Stimulated activated CD4-positive, alpha-beta T cell treated with anti-CD3 and anti-CD28 coated beads, Interleukin-4, amount 100 ng/mL, for 1 hour (primary cell): ENCODE measurements around the gene ARFIP1.

Experiments
- DNase-seq: peaks from one replicate; pipeline ENCODE4 v3.0.0-alpha.2; 2020

Gene ARFIP1

DNA sequence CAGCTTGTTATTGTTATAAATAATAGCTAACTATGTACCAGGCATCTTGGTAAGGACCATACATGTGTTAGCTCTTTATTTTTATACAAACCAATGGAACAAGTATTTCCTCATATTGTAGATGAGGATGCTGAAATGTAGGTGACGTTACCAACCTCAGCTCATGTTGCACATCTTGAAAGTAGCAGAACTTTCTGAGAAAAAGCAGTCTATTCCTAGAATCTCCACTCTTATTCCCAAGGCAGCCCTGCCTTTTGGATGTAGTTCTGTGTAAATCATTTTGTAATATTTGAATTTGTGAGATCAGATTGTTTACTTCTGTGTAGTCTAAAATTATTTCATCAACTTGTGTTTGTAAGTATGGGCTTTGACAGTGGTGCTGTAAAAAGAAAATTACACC lies 161.7 kb downstream of the ARFIP1 start:
- no peak for DNase-seq

- no peak for DNase-seq
These were observed 162.6 kb downstream of the ARFIP1 start for GRCh38 chr4:152942346-152942745.

DNA sequence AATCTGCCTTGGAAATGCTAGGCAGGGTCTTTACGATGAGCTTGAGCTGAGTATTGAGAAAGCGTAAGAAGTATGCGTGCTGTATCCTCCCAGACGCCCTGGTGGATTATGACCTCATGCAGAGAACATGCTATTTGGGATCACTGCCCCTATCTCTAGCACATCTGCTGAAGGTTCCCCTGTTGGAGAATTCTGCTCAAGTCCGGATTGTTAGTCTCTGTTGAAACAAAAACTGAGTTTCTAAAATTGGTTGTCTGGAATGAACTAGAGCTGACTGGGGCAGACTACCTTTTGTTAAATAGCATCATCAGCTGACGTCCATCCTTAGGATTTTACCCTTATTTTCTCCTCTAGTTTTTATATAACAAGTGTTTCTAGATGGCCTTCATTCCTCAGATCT lies 163.9 kb downstream of the ARFIP1 start:
- DNase-seq: no peak

GRCh38 chr4:152944666-152945320 lies 165.0 kb downstream of the ARFIP1 start:
- DNase-seq: no peak

DNA sequence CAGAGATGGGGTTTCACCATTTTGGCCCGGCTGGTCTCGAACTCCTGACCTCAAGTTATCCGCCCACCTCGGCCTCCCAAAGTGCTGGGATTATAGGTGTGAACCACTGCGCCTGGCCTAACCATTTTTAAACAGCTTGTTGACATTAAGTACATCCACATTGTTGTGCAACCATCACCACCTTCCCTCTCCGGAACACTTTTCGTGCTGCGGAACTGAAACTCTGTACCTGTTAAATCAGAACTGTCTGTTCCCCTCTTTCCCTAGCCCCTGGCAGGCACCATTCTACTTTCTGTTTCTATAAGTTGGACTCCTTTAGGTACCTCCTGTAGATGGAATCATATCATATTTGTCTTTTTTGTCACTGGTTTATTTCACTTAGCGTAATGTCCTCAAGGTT lies 165.9 kb downstream of the ARFIP1 start:
- no peak for DNase-seq

DNA sequence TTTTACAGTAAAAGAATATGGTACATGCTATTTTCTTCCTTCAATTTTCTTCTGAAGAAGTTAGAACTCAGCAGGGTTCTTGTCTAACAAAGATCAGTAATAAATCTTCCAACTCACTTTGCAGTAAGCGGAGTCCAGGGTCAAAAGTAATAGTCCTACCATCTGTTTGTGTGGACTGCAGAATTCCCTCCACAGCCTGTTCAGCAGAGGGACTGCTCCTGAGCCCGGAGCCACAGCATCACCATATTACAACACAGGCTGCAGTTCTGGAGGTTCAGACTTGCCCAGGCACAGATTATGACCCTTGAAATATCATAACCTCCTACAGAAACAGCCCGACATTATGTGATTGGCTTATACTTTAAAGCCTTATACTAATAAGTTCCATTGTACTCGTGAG lies 166.7 kb downstream of the ARFIP1 start:
- DNase-seq: no peak

DNA sequence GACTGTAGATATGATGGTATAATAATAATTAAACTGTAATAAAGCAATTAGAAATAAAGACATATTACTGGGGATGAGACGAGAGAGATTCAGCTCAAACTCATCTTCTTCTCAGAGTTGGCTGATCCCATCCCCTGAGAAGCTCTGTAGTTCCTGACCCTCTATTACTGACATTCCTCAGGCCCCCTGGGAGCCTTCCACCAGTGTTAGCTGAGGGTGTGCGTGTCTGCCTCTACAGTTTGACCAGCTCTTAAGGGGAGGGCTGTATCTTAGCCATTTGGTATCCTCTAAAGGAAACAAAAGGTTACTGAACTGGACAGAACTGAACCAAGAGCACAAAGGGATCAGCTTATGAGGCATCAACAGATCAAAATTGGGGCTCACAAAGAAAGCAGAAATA lies 167.6 kb downstream of the ARFIP1 start:
- no peak for DNase-seq

- DNase-seq: no peak
These were observed 170.2 kb downstream of the ARFIP1 start for GRCh38 chr4:152949930-152950329.

DNA sequence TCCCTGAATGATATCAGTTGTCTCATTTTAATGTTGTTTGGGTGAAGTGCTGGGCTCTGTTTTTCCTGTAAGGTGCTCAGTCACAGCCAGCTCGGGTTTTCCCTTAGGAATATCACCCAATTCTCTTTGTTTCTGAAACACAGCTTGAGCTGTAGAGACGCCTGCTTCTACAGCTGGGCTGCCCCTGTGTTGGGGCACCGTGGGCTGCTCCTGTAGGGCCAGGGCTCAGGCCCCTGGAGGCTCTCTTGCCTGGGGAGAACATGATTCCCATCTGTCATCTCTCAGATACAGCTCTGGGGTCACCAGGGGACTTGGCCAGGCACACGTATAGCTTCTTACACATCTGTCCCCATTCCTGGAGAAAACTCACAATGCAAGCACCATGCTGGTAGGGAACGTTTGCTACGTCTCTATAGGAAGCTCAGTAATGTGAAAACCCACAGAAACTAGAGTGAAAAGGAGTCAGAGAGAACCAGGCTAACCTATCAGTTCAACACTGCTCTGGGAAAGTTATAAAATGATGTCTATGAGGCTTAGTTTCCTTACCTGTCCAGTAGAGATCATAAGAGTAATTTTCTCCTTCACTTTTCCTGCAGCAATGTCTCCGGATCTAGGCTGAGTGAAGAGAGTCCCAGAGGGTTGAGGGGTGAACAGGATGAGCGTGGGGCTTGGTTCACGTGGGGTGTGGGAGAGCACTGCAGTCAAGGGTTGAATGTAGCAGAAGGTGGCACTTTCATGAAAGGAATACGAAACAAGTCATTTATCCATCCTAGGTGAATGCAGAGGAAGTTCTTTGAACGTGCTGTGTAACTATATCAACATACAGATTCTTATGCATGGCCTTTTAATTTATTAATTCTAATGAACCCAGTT lies 170.9 kb downstream of the ARFIP1 start:
- no peak for DNase-seq

DNA sequence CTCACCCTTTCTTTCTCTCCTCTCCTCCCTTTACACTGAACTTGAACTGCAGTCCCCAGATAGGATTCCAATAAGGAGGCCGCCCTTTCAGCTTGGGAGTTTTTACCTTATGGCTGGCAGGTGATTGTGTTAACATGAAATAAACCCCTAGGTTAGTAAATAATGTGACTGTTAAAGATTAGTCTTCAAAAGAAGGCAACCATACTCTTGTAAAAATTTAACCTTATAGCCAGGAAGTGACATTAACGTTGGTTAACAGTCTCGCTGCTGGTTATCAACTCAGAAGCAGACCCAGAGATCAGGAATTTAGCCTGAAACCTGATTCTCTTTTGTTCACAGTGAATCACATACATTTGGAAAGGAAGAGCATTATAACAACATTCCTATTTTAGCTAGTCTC lies 171.6 kb downstream of the ARFIP1 start:
- DNase-seq: no peak

- no peak for DNase-seq
These were observed 173.8 kb downstream of the ARFIP1 start for GRCh38 chr4:152953514-152953913.

DNA sequence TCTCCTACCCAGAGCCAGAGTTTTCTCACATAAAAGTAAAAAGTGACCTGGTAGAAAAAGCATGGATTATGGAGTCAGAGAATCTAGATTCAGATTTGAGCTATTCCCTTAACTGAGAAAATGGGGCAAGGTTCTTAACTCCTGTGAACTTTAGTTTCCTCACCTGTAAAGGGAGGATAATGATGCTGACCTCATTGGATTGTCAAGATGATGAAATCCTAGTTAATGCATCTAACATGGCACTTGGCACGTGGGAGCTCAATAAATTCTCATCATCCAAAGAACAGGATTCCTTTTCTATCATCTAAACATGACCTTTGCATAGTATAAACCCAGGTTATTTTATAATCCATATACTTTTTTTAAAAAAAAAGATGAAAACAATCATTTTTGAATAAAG lies 175.0 kb downstream of the ARFIP1 start:
- DNase-seq: no peak

DNA sequence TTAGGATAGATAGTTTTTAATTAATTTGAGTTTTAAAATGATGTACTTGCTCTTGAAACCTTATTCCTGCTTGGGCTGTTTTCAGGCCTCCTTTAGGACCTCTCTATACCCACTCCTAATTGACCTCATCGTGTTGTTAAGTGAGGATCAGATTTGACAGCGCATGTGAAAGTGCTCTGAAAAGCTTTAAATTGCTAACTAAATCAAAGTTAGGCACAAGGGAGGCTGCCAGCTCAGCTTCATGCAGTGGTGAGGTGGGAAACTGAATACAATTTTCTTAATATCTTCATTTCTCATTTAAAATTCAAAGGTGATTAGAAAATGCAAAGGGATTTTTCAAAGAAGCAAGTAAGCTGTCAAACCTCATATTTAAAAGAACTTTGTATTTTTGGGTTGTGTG lies 176.4 kb downstream of the ARFIP1 start:
- no peak for DNase-seq

DNA sequence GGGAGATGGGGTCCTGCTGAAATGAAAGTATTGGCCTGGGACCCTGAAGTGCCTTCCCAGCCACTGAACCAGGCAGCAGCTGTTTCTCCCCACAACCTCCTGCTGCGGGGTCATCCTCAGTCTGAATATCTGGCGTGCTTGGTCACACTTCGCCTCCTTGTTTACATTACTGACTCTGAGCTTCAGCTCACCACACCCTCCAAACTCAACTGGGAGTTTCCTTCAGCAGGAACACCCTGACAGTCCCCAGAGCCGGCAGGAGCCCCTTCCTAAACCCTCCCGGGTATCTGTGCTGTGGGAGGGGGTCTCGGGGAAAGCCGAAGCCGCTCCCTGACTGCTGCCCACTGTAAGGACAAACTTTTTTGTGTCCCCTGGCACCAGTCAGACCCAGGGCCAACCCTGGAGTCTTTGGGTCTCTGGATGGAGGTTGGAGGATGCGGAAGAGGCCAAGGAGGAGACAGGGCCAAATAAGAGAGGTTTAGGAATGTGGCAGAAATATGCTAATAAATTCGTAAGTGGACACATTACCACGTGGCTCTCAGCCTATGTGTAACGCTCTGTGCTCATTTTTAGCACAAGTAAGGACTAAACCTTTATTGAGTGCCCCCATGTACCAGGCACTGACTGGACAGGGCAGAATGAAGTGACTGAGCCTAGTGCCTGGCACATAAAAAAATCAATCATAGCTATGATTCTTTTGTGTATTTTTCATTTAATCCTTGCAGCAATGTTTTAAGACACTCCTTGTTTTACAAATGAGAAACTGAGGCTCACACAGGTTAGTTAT lies 177.1 kb downstream of the ARFIP1 start:
- DNase-seq: no peak

GRCh38 chr4:152957437-152958171 lies 177.8 kb downstream of the ARFIP1 start:
- DNase-seq: no peak

- no peak for DNase-seq
These were observed 179.3 kb downstream of the ARFIP1 start for GRCh38 chr4:152959080-152959479.

- no peak for DNase-seq
These were observed 180.3 kb downstream of the ARFIP1 start for GRCh38 chr4:152960082-152960481.

DNA sequence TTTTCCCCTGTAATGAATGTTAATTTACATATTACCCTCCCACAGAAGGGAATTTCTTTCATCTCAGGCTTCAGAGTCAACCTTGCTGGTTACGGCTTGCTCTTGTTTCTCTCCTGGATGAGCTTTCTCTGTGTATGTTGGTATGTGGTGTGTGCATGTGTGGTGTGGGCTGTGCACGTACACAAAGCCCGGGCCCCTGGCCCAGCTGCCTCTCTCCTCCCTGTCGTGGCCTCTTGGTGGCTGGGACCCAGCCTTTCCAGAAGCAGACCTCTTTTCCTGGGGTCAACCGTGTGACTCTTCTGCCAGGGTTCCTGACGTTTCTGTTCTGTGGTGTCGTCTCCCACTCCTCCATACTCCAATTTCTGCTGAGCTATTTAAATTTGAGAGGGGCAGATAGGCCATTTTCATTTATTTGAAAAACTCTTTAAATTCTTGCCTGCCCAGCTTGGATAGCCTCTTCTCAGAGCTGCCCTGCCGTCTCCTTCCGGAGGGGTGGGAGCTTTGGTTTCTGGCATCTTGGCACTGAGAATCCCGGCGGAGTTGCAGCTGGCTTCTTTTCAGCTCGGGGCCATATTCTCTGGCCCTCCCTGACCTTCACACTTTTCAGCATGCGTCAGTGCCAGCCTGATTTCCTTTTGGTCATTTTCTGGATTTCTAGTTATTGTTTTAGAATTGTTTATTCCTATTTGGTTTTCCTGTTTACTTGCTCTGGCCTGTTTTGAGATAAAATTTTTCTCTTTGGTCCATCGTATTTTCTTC lies 181.4 kb downstream of the ARFIP1 start:
- no peak for DNase-seq

GRCh38 chr4:152961773-152962115 lies 182.0 kb downstream of the ARFIP1 start:
- no peak for DNase-seq
